Skin of body (tissue), 2 donors: Measurements from ENCODE around the gene LCE6A. TPM values are rescaled to one million over a fixed set of nuclear protein-coding genes. Genes with fewer than 3 reads are reported as not detected.

ENCODE experiments used
- DNase-seq: peaks from one replicate; lab custom pipeline; 2025; lab: John Stamatoyannopoulos, UW
- total RNA-seq: library from RNA; depleted of rRNA; stranded (reverse); fragments of >200 nt; gene quantifications from one replicate; pipeline ENCODE4 v1.2.3, GENCODE V29; 2014

LCE6A gene
- total RNA-seq = 4.4 TPM

GRCh38 chr1:152842556-152842955, at the start of gene LCE6A:
Gene LCE6A, plus strand, starts transcription at chr1:152842856. Its CDS starts 665 bp downstream, at chr1:152843521.
- DNase-seq = no peak

GRCh38 chr1:152795686-152796085, 47.0 kb upstream of the LCE6A start:
- no peak for DNase-seq

GRCh38 chr1:152796421-152796820, 46.2 kb upstream of the LCE6A start, which contains the start of gene LCE1D:
Gene LCE1D, plus strand, starts transcription at chr1:152796721. Its CDS starts 1,074 bp downstream, at chr1:152797795.
- no peak for DNase-seq

- no peak for DNase-seq
Observed at GRCh38 chr1:152801333-152801732, 41.3 kb upstream of the LCE6A start.

- DNase-seq = no peak
Observed at GRCh38 chr1:152806576-152806975, 36.1 kb upstream of the LCE6A start, which contains the start of gene LCE1C. Gene LCE1C, minus strand, starts transcription at chr1:152806651. Its CDS starts 1,173 bp downstream, at chr1:152805478.

GRCh38 chr1:152811050-152811449, 31.6 kb upstream of the LCE6A start:
- no peak for DNase-seq

- DNase-seq = no peak
Observed at GRCh38 chr1:152811671-152812070, 31.0 kb upstream of the LCE6A start, which contains the start of gene LCE1B. Gene LCE1B, plus strand, starts transcription at chr1:152811971. Its CDS starts 476 bp downstream, at chr1:152812447.

- no peak for DNase-seq
Observed at GRCh38 chr1:152817309-152817708, 25.3 kb upstream of the LCE6A start.

- DNase-seq = no peak
Observed at GRCh38 chr1:152823294-152823693, 19.4 kb upstream of the LCE6A start.

- no peak for DNase-seq
Observed at GRCh38 chr1:152824964-152825363, 17.7 kb upstream of the LCE6A start.

- DNase-seq = no peak
Observed at GRCh38 chr1:152827173-152827572, 15.5 kb upstream of the LCE6A start, which contains the start of gene LCE1A. Gene LCE1A, plus strand, starts transcription at chr1:152827473. Its CDS starts 0 bp downstream, at chr1:152827473.

- no peak for DNase-seq
Observed at GRCh38 chr1:152836870-152837269, 5.8 kb upstream of the LCE6A start.

- DNase-seq = no peak
Observed at GRCh38 chr1:152855661-152856060, 13.0 kb downstream of the LCE6A start.

GRCh38 chr1:152858062-152858461, 15.4 kb downstream of the LCE6A start:
- no peak for DNase-seq

GRCh38 chr1:152859696-152860095, 17.0 kb downstream of the LCE6A start, which contains the start of gene LCE7A:
Gene LCE7A, plus strand, starts transcription at chr1:152859996. Its CDS starts 702 bp downstream, at chr1:152860698.
- DNase-seq = no peak

- DNase-seq = no peak
Observed at GRCh38 chr1:152860129-152860528, 17.5 kb downstream of the LCE6A start.

- DNase-seq = no peak
Observed at GRCh38 chr1:152861374-152861773, 18.7 kb downstream of the LCE6A start.

- DNase-seq = no peak
Observed at GRCh38 chr1:152864443-152864842, 21.8 kb downstream of the LCE6A start.

GRCh38 chr1:152866321-152866720, 23.7 kb downstream of the LCE6A start:
- no peak for DNase-seq

- DNase-seq = no peak
Observed at GRCh38 chr1:152869808-152870419, 27.3 kb downstream of the LCE6A start.

GRCh38 chr1:152870831-152871730, 28.4 kb downstream of the LCE6A start:
- no peak for DNase-seq

GRCh38 chr1:152871731-152872126, 29.1 kb downstream of the LCE6A start:
- no peak for DNase-seq
